H9 (cell line): ENCODE measurements around the gene CAMTA1. TPM values are rescaled to one million over a fixed set of nuclear protein-coding genes. Genes with fewer than 3 reads are reported as not detected.

Experiments used
- DNase-seq: peaks from one replicate; pipeline ENCODE4 v3.0.0-alpha.2; 2017
- H2AFZ ChIP-seq: one replicate; pipeline ENCODE4 v1.6.1; 2013; ENCODE audit warnings: mild to moderate bottlenecking, low read length, control low read depth, moderate library complexity
- H2AK5ac ChIP-seq: 2 replicates; pipeline ENCODE4 v1.6.1; 2013; ENCODE audit warnings: low read length, control low read depth, mixed read lengths; ENCODE audit not compliant: insufficient read length
- H2BK120ac ChIP-seq: one replicate; pipeline ENCODE4 v1.6.1; 2013; ENCODE audit warnings: low read depth, mild to moderate bottlenecking, low read length, control low read depth, inconsistent platforms; ENCODE audit not compliant: poor library complexity, severe bottlenecking
- H2BK12ac ChIP-seq: 2 replicates; pipeline ENCODE4 v1.6.1; 2013; ENCODE audit warnings: low read length, control low read depth, mixed read lengths, low read depth; ENCODE audit not compliant: insufficient read length
- H2BK15ac ChIP-seq: 2 replicates; pipeline ENCODE4 v1.6.1; 2013; ENCODE audit warnings: low read depth, low read length, control low read depth
- H2BK20ac ChIP-seq: one replicate; pipeline ENCODE4 v1.6.1; 2013; ENCODE audit warnings: low read depth, mild to moderate bottlenecking, low read length, control low read depth, inconsistent platforms; ENCODE audit not compliant: poor library complexity, severe bottlenecking
- H2BK5ac ChIP-seq: 2 replicates; pipeline ENCODE4 v1.6.1; 2013; ENCODE audit warnings: low read length, control low read depth, mixed read lengths; ENCODE audit not compliant: insufficient read length
- H3K14ac ChIP-seq: 2 replicates; pipeline ENCODE4 v1.6.1; 2013; ENCODE audit warnings: low read length, control low read depth; ENCODE audit not compliant: insufficient read depth
- H3K18ac ChIP-seq: 2 replicates; pipeline ENCODE4 v1.6.1; 2013; ENCODE audit warnings: low read depth, mild to moderate bottlenecking, mixed read lengths, low read length, control low read depth; ENCODE audit not compliant: insufficient read length
- H3K23ac ChIP-seq: 2 replicates; pipeline ENCODE4 v1.6.1; 2013; ENCODE audit warnings: low read length, control low read depth, mixed read lengths, low read depth; ENCODE audit not compliant: insufficient read length
- H3K23me2 ChIP-seq: 2 replicates; pipeline ENCODE4 v1.6.1; 2013; ENCODE audit warnings: low read depth, mild to moderate bottlenecking, mixed read lengths, low read length, control low read depth; ENCODE audit not compliant: insufficient read length, poor library complexity, severe bottlenecking
- H3K27ac ChIP-seq: 2 replicates; pipeline ENCODE4 v1.5.1; 2013; ENCODE audit warnings: low read length, control low read depth, mixed read lengths, low read depth; ENCODE audit not compliant: insufficient read length
- H3K27me3 ChIP-seq: 2 replicates; pipeline ENCODE4 v1.6.1; 2013; ENCODE audit warnings: low read length, control low read depth, inconsistent platforms; ENCODE audit not compliant: insufficient read depth
- H3K4ac ChIP-seq: 2 replicates; pipeline ENCODE4 v1.6.1; 2013; ENCODE audit warnings: low read depth, mild to moderate bottlenecking, control low read depth, inconsistent platforms, low read length, moderate library complexity
- H3K4me1 ChIP-seq: 2 replicates; pipeline ENCODE4 v1.6.1; 2013; ENCODE audit warnings: low read length, control low read depth, inconsistent platforms; ENCODE audit not compliant: insufficient read depth
- H3K4me2 ChIP-seq: 2 replicates; pipeline ENCODE4 v1.6.1; 2013; ENCODE audit warnings: low read length, control low read depth, mixed read lengths; ENCODE audit not compliant: insufficient read length, insufficient read depth
- H3K56ac ChIP-seq: 2 replicates; pipeline ENCODE4 v1.6.1; 2013; ENCODE audit warnings: low read depth, mild to moderate bottlenecking, mixed read lengths, low read length, control low read depth; ENCODE audit not compliant: insufficient read length
- H3K79me1 ChIP-seq: 2 replicates; pipeline ENCODE4 v1.6.1; 2013; ENCODE audit warnings: low read depth, mild to moderate bottlenecking, moderate library complexity, low read length, control low read depth, inconsistent platforms; ENCODE audit not compliant: insufficient read depth, poor library complexity, severe bottlenecking
- H3K79me2 ChIP-seq: 2 replicates; pipeline ENCODE4 v1.6.1; 2013; ENCODE audit warnings: low read length, control low read depth, inconsistent platforms; ENCODE audit not compliant: insufficient read depth
- H3K9ac ChIP-seq: 2 replicates; pipeline ENCODE4 v1.6.1; 2013; ENCODE audit warnings: low read length, control low read depth, mixed read lengths; ENCODE audit not compliant: insufficient read length; ENCODE audit errors: extremely low read depth
- H3K9me3 ChIP-seq: one replicate; pipeline ENCODE4 v1.6.1; 2013; ENCODE audit warnings: low read depth, low read length, inconsistent platforms; ENCODE audit not compliant: control insufficient read depth
- H3T11ph ChIP-seq: one replicate; pipeline ENCODE4 v1.6.1; 2013; ENCODE audit warnings: mild to moderate bottlenecking, low read length, control low read depth, inconsistent platforms
- H4K20me1 ChIP-seq: one replicate; pipeline ENCODE4 v1.6.1; 2013; ENCODE audit not compliant: control insufficient read depth, insufficient read length, insufficient read depth
- H4K5ac ChIP-seq: 2 replicates; pipeline ENCODE4 v1.6.1; 2013; ENCODE audit warnings: low read depth, mild to moderate bottlenecking, mixed read lengths, low read length, control low read depth; ENCODE audit not compliant: insufficient read length
- H4K8ac ChIP-seq: replicated peaks from 2 replicates; pipeline ENCODE4 v1.6.1; 2013; ENCODE audit warnings: low read length, control low read depth, mixed read lengths, low read depth; ENCODE audit not compliant: insufficient read length
- H4K91ac ChIP-seq: 2 replicates; pipeline ENCODE4 v1.6.1; 2013; ENCODE audit warnings: low read depth, mild to moderate bottlenecking, moderate library complexity, mixed read lengths, low read length, control low read depth; ENCODE audit not compliant: insufficient read length
- H3K27ac Mint-ChIP-seq, 3 experiments: 2 replicates in 2 of 3; 3 replicates in 1 of 3; pipeline ENCODE4 v1.8.0; 2020 to 2021; ENCODE audit warnings: mixed read lengths in 3 of 3, mild to moderate bottlenecking in 1 of 3, moderate library complexity in 1 of 3
- H3K27me3 Mint-ChIP-seq: 2 replicates; pipeline ENCODE4 v1.8.0; 2021; ENCODE audit warnings: low read depth, mild to moderate bottlenecking, moderate library complexity, mixed read lengths
- H3K36me3 Mint-ChIP-seq, 3 experiments: 2 replicates in 2 of 3; 3 replicates in 1 of 3; pipeline ENCODE4 v1.8.0; 2020 to 2021; ENCODE audit warnings: low read depth in 3 of 3, mixed read lengths in 3 of 3; ENCODE audit not compliant: insufficient read depth in 1 of 3
- H3K4me1 Mint-ChIP-seq, 2 experiments: 2 replicates each; pipeline ENCODE4 v1.8.0; 2020; ENCODE audit warnings: mixed read lengths in 2 of 2
- H3K4me3 Mint-ChIP-seq, 2 experiments: 2 replicates in 1 of 2; 3 replicates in 1 of 2; pipeline ENCODE4 v1.8.0; 2020 to 2021; ENCODE audit warnings: mild to moderate bottlenecking in 2 of 2, mixed read lengths in 2 of 2, moderate library complexity in 1 of 2
- H3K9me3 Mint-ChIP-seq, 2 experiments: 2 replicates in 1 of 2; 3 replicates in 1 of 2; pipeline ENCODE4 v1.8.0; 2020; ENCODE audit warnings: mild to moderate bottlenecking in 2 of 2, mixed read lengths in 2 of 2, moderate library complexity in 1 of 2
- CTCF ChIP-seq: fragments of 200-600 bp; sonication (generic); conservative IDR thresholded peaks from 3 replicates; pipeline ENCODE4 v1.8.0; 2021; ENCODE audit warnings: antibody characterized with exemption, mild to moderate bottlenecking
- WGBS: extraction: QIAGEN DNeasy Blood & Tissue Kit; methylation state at CpG from one replicate; pipeline ENCODE4 v1.1.7; 2013; ENCODE audit warnings: missing lambda C conversion rate, low lambda C conversion rate, mixed read lengths; ENCODE audit not compliant: insufficient read length; ENCODE audit errors: extremely low coverage; 5-methylcytosine and 5-hydroxymethylcytosine counted together
- total RNA-seq: library from RNA; stranded (reverse); gene quantifications from 2 replicates; pipeline ENCODE4 v1.2.1, GENCODE V29; 2021

The CAMTA1 gene
- total RNA-seq, 1 experiment from 2014 or later: 115 TPM

DNA sequence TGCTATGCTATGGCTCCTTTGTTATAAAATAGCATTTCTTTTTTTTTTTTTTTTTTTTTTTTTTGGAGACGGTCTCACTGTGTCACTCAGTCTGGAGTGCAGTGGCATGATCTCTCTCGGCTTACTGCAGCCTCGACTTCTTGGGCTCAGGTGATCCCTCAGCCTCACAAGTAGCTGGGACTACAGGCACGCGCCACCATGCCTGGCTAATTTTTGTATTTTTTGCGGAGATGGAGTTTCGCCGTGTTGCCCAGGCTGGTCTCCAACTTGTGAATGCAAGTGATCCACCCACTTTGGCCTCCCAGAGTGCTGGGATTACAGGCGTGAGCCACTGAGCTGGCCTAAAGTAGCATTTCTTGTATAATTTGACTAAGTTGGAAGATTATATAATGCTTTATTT lies 10.8 kb downstream of the CAMTA1 start:
- Histone ChIP-seq H3K9ac (no peak overlapping the region), H3K4me2 (no peak overlapping the region), H4K20me1 (no peaks in the 10 kb centered on the region), H3K79me2 (peaks cover 15% of the 10 kb centered on the region; the same call in 1 of the 2 replicates), H3K9me3 (no peaks in the 10 kb centered on the region), H2BK120ac (no peak overlapping the region), H2BK20ac (no peak overlapping the region), H2AK5ac (no peak overlapping the region), H4K8ac (no peak overlapping the region), H3K4me1 (no peaks in the 10 kb centered on the region), H2AFZ (no peak overlapping the region), H2BK12ac (no peak overlapping the region), H3T11ph (no peak overlapping the region), H3K27me3 (no peaks in the 10 kb centered on the region), H3K14ac (no peak overlapping the region), H3K79me1 (peaks cover 11% of the 10 kb centered on the region), H3K4ac (no peak overlapping the region), H3K27ac (no peak overlapping the region), H4K5ac (no peak overlapping the region), H3K23ac (no peak overlapping the region), H2BK15ac (no peak overlapping the region), H3K18ac (no peak overlapping the region), H3K23me2 (no peaks in the 10 kb centered on the region), H4K91ac (no peak overlapping the region), H2BK5ac (no peak overlapping the region), H3K56ac (no peak overlapping the region)
- Mint-ChIP-seq H3K36me3 (peaks cover 1 to 20% (median 11%) of the 10 kb centered on the region in 3 experiments; a peak in 5 of 7 replicates), H3K9me3 (no peaks in the 10 kb centered on the region), H3K4me1 (peaks cover 15 to 19% of the 10 kb centered on the region in 2 experiments), H3K27ac (peak overlapping the region in 2 of 3 experiments; percentile 31 to 87; a peak in 1 of 7 replicates), H3K4me3 (no peak overlapping the region), H3K27me3 (no peaks in the 10 kb centered on the region)
- DNase-seq: no peak
- no peak for TF ChIP-seq CTCF
- no CpG with 5 or more reads among the region's 9 CpGs for WGBS
